Measurements from ENCODE around the gene SH3RF3.
A peak's percentile ranks its signal among the peaks of the same experiment; 100 is the strongest.

The SH3RF3 gene

DNA sequence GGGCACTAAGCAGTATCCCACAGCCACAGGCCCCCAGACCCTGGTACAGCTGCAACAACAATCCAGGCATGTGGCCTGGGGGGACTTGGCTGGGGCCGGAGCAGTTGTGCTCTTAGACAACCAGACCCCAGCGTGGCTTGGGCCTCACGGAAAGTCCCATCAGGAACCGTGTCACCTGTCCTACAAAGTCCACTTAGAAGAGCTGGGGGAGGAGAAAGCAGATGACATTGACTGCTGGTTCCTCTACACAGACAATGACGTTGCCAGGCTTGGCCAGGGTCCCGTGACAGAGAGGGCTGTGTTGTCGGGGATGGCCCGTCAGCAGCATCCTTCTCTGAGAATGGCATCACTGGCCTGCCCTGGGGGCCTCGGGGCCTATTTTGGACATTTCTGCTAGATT lies 360.3 kb downstream of the SH3RF3 start:
- no peak for DNase-seq

DNA sequence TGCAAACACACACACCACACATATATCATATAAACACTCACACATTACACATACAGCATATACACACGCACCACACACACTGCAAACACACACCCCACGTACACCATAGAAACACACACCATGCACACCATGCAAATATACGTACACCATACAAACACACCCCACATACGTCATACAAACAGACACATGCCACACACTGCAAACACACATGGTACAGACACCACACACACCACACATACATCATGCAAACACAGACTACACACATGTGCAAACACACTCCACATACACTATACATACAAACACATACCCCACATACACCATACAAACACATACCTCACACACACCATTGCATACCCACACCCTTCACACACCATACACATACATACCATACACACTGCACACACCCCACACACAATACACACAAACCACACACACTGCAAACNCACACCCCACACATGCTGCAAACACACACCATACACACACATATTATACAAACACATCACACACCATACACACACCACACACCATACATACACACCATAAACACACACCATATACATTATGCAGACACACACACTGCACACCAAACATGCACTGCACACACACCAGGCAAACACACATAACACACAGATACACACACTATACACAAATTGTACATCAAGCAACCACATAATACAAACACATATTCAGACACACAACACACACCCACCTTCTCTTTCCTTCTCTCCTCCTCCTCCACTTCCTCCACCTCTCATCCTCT lies 364.4 kb downstream of the SH3RF3 start:
- DNase-seq = no peak

DNA sequence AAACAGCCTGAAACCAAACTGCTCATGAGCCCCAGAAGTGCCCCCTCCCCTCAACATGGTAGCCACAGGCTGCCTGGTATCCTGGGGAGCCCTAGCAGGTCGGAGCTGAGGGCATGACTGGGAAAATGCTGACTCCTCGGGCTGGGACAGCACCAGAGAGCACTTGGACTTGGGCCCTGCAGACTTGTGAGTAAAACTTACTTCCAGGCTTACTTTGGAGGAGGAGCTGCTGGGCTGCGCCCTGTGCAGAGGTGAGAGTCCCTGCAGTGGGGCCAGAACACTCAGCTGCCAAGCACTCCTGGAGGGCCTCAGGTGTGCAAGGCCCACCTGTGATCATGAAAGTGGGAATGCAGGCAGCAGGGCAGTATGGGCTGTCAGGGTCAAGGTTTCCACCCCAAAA lies 365.3 kb downstream of the SH3RF3 start:
- DNase-seq = no peak

DNA sequence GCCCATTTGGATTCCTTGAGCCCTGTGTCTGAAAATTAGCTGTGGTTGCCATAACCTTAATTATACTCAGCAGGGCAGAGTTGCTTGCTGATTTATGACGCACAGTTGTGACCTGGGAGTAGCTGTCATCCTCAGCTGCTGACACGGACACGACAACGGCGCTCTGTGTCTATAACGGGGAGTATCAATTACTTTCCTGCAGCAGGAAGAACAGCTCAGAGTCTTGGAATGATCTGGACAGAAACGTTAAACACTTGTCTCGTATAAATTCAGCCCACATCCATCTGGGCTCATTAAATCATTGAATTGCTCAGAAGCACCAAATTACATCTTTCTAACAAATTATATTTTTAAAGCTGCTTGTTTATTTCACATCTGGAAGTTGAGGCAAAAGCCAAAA lies 368.5 kb downstream of the SH3RF3 start:
- no peak for DNase-seq

DNA sequence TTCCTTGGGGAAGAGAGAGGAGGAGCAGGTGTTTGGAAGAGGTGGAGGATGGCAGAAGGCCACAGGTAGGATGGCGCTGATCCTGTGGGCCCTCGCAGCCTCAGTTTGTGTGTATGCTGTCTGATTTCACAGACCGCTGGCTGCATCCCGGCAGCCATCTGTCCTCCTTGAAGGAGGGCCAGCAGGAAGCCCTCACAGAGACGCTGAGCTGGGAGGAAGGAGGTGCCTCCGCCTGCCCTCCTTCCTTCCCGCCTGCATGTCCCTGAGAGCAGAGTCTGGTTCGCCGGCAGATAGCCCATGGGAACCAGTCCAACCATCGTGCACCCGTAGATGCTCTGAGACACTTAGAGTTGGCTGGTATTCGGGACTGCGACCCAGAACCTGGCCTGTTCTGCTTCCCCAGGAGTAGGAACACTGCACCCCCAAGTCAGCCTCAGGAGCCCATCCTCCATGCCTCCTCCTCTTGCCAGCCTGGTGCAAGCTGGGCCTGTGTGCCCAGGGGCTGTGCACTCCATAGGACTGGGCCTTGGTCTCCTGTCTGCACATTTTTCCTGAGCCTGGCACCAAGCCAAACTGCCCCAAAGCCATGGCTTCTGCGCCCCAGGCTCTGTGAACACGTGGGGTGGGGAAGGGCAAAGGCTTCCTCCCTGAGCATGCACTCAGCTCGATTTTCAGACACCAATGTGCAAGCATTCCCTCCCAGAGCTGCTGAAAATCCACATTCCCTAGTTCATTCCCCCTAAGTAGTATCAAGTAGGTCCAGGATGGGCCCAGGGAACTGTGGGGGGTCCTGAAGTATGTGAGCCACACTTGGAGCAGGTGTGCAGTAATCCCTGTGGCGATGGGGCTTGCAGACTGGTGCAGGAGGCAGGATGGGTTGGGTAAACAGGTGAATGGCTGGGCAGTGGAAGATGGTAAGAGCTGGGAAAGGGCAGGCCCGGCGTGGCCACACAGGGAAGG lies 369.2 kb downstream of the SH3RF3 start:
- DNase-seq = no peak

DNA sequence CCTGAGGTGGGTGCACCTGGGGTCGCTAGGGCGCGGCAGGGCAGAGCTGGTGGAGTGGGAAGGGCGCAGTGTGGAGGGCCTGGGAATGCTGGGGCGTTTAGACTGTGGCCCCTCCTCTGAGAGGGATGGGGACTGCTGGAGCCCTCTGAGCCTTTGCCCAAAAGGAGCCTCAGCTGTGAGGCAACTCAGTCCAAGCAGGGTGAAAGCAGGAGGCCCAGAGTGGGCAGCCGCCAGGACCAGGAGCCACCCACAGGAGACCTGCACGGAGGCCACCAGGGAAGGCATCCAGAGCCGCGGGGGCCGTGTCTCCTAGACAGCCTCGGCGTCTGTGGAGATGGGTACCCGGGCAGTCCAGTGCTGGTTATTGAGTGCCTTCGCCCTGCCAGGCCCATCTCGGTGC lies 369.9 kb downstream of the SH3RF3 start:
- DNase-seq = no peak

DNA sequence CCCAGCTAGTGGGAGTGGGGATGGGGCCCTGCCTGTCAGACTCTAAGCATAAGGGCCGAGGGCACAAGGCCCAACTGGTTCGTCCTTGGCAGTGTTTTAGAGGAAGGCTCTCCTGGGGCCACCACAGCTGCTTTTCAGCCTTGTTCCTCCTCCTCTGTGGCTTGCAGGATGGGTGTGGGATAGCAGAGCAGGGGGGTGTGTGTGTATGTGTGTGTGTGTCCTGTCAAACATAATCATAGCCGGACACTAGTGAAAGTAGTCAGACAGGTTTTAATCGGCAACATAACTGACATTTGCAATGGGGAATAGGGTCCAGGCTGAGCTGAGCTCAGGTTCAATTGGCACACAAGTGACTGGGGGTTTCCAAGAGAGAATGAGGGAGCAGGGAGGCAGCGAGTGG lies 370.6 kb downstream of the SH3RF3 start:
- DNase-seq = no peak

DNA sequence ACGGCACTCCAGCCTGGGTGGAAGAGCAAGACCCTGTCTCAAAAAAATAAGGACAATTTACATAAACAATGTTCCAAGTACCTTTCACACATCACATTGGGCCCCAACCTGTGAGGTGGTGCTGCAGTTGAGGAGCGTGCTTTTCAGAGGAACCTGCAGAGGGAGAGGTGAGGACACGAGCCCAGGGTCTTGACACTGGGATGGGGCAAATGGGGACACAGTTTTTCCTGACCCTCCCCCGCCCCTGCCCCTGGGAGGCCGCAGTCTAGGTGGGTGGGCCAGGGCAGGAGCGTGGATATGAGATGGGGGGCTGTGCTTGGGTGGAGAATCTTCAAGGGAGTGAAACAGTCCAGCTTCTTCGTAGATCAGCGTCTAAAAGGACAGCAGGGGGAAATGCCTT lies 371.9 kb downstream of the SH3RF3 start:
- DNase-seq = no peak

DNA sequence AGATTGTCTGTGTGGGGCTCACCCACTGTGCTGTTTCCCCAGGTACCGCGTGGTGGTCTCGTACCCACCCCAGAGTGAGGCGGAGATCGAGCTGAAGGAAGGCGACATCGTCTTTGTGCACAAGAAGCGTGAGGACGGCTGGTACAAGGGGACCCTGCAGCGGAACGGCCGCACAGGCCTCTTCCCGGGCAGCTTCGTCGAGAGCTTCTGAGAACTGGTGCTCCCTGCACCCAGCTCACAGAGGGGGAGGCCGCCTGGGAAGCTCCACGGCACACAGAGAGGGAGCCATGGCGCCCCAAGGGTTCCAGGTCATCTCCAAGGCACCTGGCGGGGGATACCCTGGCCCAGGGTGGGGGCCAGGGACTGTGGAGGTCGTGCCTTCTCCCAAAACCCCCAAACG lies 372.5 kb downstream of the SH3RF3 start:
- DNase-seq = no peak

DNA sequence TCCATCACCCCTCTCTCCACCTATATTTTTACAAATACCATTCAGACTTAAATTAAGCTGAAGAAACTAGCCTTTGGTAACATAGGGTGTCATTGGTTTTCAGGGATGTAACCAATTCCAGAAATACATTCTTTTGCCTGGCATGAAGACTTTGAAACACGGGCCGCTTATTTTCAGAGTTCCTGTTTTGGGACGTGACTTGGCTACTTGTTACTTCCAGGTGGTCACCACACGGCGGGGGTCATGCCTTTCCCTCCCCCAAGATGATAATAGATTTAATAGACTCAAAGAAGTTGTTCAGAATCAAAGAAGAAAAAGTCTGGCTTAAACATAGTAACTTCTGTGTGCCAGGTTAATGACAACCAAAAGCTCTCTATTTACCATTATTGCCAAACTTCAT lies 374.2 kb downstream of the SH3RF3 start:
- no peak for DNase-seq

DNA sequence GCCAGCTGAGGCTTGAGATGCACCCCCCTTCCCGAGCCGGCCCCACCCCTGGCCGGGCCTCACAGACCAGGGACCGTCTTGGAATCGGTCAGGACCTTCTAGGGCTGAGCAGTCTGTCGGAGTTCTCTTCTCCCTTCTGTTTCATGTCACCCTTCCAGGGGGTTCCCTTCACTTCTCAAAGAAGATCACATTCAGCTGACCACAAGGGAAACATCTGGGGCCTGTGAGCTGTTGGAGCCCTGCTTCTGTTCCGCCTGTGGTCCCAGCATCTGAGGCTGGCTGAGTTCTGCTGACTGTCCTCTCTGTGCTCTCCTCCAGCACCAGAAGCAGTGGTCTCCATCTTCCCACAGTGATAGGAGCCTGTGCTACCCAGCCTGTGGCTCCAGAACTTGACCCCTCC lies 378.2 kb downstream of the SH3RF3 start:
- no peak for DNase-seq

DNA sequence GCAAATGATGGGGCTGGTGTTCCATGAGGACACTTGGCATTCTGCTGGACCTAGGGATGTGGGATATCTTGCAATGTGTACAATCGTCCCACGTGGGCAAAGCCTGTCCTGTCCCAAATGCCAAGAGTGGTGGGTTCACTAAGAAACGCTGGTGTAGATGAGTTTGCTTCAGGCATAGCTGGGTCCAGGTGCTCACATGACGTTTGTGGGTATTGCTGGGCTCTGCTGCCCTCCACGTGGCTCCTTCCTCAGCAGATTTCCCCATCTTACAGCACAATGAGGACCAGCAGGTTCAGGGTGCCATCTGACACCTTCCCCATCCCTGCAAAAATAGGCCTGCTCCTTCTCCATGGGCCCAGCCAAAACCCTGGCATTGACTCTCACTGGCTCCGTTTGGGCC lies 378.8 kb downstream of the SH3RF3 start:
- DNase-seq = no peak

DNA sequence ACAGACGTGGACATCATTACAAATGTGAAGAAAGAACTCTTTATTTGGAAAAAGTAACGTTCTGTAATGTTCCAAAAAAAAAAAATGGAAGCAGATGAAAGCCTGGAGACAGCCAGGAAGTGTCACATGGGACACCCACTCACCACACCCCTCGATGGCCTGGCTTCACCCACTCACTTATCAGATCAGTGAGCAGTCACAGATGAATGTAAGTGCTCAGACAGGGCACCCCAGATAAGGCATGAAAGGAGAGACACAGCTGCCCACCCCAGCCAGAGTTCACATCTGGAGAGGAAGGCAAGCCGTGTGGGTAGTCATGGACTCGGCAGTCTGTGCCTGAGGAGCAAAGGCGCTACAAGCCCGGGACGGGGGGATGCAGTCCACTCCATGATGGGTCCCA lies 379.6 kb downstream of the SH3RF3 start:
- DNase-seq = no peak

DNA sequence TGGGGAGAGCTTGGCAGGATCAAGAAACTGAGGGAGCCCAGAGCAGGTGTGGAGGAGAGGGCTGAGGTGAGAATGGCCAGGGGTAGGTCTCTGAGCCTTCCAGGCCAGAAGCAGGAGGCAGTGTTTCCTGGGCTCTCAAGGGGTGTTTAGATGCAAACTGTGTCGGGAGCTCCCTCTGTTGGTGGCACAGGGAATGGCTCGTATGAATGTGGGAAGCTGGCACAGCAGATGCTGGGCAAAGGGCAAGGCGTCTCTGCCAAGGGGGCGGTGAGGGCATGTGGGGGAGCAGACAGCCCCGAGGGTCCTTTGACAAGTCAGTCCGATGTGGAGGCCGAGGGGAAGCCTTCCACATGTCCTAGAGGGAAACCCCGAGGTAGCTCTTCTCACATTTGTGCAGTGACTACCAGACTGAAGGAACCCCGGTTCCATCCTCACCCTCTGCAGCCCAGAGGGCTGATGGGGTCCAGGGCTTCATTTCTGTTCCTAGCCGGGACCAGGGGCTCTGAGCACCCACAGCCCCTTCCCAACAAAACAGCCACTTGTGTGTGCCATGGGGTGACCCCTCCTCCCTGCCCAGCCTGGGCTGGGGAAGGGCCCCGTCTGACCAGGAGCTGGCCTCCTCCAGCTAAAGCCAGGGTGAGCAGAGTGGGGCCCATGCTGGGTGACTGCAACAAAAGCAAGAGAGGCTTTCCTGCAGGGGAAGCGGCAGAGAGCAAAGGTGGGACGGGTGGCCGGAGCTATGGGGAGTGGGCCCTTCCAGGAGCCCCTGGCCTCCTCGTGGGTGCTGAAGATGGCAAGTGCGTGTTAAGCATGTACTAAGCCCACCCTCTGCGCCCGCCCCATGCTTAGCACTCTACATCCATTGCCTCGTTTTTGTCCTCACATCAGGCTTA lies 381.4 kb downstream of the SH3RF3 start:
- DNase-seq = peak; percentile 56 to 67

DNA sequence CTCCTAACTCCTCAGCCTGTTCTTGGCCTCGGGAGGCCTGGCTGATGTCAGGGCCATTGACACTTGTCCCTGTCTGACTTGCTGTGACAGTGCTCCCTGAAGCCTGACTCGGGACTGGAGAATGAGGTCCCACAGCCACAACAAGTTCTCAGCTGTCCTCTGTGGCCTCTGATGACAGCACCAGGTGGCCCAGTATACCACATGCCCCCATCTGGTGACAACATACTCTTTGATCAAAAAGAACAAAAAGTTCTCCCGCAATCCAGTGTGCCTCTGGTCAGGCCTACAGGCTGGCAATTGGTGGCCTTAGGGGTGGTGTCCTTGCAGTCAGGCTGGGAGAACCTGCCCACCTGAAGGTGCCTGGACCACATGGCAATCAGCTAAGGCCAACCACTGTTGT lies 382.2 kb downstream of the SH3RF3 start:
- no peak for DNase-seq

DNA sequence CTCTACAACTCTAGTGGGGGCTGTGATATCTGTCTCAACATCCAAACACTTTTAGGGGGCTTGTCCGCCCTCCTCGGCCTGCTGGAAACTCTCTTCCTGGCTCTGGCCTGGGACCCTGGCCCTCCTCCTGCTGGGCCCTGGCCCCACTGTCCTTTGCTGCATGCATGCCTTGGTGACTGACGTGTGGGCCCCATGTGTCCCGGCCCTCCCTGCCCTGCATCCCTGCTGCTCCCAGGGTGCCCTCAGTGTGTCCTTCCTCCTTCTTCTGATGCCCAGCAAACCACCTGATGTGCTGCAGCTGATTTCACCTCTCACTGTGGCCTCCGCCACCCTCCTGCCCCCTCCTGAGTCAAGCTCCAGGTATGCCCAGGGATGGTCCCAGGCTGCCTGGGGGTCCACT lies 383.1 kb downstream of the SH3RF3 start:
- no peak for DNase-seq

DNA sequence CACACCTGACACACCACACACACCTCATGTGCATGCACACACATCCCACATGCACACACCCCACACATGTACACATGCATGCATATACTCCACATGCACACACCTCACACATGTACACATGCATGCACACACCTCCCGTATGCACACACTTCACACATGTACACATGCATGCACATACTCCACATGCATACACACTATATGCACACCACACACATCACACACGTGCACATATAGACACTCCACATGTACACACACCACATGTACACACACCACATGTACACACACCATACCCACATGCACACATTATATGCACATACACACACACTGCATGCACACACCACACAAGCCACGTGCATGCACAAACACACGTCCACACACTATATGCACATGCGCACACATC lies 384.2 kb downstream of the SH3RF3 start:
- no peak for DNase-seq

DNA sequence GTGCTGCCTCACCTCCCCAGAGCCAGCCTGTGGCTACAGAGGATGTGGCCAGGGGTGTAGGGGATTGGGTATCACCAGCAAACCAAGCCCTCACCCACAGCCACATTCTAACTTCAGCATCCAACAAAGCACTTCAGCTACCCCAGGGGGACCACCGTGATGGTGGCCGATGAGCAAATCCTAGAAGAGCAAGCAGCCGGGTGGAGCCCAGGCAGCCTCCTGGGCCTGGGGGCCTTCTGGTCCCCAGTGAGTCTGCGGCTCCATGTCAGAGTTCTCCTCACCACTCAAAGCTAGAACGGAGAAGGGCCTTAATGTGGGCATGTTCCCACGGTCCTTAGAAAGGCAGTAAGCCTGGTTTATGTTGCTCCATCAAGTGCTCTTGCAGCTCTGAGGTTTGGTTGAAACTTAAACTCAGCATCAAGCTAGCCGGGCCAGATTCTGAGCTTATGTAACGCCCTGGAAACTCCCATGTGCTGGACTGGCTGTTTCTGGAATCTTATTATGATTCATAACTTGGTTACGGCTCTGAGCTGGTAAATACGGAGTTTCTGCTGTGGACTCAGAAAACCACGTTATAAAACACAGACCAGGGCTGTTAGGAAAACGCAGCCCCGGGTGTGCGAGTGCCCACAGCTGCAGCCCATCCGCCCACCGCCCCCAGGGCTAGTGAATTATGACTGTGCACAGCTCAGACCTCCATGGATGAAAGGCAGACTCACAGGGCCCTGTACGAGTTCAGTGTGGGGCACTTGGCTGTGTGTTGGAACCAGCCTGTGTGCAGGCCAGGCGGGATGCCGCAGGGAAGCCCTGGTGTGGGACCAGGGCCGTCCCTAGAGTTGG lies 385.0 kb downstream of the SH3RF3 start:
- DNase-seq = peak in 1 of 2 experiments; percentile 40

DNA sequence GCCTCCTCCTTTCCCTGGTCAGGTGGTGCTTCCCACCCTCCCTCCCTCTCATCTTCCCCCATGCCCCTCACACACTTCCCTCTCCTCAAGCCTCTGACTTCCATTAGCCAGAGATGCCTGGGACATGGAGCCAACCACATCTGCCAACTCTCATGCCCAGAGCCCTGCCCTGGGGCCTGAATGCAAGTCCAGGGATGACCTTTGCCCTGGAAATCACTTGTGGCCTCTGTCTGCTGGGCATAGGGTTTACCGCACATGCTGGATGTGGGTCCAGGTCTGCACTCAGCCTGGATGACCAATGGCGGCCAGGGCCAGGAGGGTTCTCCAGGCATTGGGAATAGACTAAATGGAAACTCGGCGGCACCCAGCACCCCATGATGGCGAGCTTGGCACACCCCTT lies 385.9 kb downstream of the SH3RF3 start:
- DNase-seq = no peak

DNA sequence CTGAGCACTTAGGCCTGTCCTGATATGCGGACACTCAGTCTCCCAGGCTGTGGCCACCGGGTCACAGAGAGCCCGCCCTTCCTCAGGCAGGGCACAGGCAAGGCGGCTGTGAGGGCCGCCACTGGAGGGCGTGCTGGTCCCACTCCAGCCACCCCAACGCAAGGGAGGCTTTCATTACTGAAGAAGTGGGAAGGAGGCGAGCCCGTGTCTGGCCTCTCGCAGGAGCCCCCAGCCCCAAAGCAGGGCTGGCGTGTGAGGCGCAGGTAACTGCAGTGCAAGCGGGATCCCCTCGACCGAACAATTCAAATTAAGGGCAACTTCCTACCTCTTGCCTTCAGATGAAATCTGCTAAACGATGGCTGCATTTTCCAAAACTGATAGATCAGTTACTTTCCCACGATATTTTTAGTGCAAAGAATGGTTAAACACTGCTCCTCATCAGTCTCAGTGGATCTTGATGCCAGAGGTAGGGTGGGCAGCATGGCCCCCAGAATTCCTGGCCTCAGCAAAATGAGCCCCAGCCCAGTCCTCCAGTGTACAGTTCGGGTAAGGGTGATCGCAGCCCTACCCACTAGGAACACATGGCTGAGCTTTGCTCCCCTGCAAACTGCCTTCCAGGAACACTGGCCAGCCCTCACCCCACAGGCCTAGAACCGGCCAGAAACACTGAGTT lies 387.6 kb downstream of the SH3RF3 start:
- peak; percentile 29 to 49 for DNase-seq

DNA sequence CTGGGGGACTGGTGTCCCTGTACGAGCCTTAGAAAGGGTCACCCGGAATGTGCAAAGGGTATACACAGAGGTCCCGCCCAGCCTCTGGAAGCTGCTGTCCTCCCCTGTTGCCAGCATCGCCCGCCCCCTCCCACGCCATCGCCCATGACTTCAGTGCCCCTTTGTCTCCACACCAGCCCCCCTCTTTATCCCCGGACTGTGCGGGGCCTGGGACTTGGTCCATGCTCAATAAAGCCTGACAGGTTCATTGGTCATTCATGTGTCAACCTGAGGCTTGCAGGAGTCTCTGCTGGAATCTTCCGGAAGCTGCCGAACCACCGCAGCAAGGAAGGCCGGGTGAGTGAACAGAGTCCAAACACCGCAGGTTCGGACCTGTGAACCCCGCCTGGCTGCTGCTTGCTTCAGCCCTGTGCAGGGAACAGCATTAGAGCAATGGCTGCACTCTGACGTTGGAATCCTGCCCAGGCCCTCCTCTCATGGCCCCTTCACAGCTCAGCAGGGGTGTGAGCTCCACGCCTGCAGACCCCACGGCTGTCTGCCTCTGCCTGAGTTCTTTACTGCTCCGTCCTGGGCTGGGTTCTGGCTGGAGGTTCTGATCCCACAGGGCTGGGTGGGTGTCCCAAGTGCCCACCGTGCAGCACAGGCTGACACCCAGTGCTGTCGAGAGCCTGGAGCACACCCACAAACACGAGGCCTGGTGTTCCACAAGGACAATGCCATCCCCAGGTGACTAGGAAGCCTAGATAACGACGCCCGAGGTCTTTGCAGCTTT lies 388.3 kb downstream of the SH3RF3 start:
- no peak for DNase-seq

All from SW 1271 (cell line).